WERI-Rb-1 (cell line): ENCODE measurements around the gene ARHGAP26.
A peak's percentile ranks its signal among the peaks of the same experiment; 100 is the strongest.

ENCODE experiments used
- DNase-seq: peaks from one replicate; pipeline ENCODE4 v3.0.0-alpha.2; 2020
- H3K27ac ChIP-seq: fragments of 250-450 bp; sonication (Bioruptor Pico); 2 replicates; pipeline ENCODE4 v1.5.1; 2020; ENCODE audit warnings: mild to moderate bottlenecking, moderate library complexity
- H3K27me3 ChIP-seq: fragments of 250-450 bp; sonication (Bioruptor Pico); 2 replicates; pipeline ENCODE4 v1.5.1; 2021; ENCODE audit warnings: mild to moderate bottlenecking, low read depth, moderate library complexity; ENCODE audit not compliant: insufficient read depth, severe bottlenecking
- H3K36me3 ChIP-seq: fragments of 250-450 bp; sonication (Bioruptor Pico); 2 replicates; pipeline ENCODE4 v1.5.1; 2020; ENCODE audit warnings: mild to moderate bottlenecking, moderate library complexity
- H3K4me3 ChIP-seq: 2 replicates; pipeline ENCODE4 v1.5.1; 2011; ENCODE audit warnings: low read depth, mild to moderate bottlenecking, control low read depth, low read length
- H3K9me3 ChIP-seq: fragments of 250-450 bp; sonication (Bioruptor Pico); 2 replicates; pipeline ENCODE4 v1.5.1; 2021; ENCODE audit warnings: mild to moderate bottlenecking, moderate library complexity; ENCODE audit not compliant: severe bottlenecking
- TF ChIP-seq, protein P1 (sequence below): IDR thresholded peaks from 2 replicates; pipeline ENCODE4 v1.5.1; 2011; ENCODE audit warnings: low read depth, mild to moderate bottlenecking, control low read depth, inconsistent platforms, low read length

Gene ARHGAP26

DNA sequence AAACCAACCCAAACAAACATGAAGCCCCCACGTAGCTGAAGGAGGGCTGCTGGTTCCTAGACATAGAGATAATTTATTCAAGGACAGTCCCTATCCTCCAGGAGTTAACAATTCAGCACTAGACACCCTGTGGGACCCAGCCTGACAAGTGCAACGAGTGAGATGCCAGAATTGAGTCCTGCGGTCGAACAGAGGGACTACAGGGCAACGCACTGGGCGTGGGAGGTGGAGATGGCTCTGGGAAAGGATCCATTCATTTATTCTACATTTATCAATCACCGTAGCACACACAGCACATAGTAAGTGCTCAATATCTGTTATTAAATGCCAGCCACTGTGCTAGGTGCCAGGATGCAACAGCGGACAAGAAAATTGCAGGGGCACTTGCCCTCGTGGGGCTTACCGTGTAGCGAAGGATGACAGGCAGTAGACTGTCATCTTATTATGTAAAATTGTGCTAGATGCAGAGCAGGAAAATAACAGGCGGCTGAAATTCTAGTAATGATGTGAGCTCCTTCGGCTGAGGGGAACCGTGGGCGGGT is 855 bp upstream of the ARHGAP26 start:
- Histone ChIP-seq H3K9me3 (no peaks in the 10 kb centered on the region), H3K36me3 (no peaks in the 10 kb centered on the region), H3K4me3 (peak overlapping the region; percentile 89), H3K27ac (no peak overlapping the region), H3K27me3 (peaks cover 4% of the 10 kb centered on the region)
- TF ChIP-seq, protein P1, sequence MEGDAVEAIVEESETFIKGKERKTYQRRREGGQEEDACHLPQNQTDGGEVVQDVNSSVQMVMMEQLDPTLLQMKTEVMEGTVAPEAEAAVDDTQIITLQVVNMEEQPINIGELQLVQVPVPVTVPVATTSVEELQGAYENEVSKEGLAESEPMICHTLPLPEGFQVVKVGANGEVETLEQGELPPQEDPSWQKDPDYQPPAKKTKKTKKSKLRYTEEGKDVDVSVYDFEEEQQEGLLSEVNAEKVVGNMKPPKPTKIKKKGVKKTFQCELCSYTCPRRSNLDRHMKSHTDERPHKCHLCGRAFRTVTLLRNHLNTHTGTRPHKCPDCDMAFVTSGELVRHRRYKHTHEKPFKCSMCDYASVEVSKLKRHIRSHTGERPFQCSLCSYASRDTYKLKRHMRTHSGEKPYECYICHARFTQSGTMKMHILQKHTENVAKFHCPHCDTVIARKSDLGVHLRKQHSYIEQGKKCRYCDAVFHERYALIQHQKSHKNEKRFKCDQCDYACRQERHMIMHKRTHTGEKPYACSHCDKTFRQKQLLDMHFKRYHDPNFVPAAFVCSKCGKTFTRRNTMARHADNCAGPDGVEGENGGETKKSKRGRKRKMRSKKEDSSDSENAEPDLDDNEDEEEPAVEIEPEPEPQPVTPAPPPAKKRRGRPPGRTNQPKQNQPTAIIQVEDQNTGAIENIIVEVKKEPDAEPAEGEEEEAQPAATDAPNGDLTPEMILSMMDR: no peak
- DNase-seq: peak; percentile 8

DNA sequence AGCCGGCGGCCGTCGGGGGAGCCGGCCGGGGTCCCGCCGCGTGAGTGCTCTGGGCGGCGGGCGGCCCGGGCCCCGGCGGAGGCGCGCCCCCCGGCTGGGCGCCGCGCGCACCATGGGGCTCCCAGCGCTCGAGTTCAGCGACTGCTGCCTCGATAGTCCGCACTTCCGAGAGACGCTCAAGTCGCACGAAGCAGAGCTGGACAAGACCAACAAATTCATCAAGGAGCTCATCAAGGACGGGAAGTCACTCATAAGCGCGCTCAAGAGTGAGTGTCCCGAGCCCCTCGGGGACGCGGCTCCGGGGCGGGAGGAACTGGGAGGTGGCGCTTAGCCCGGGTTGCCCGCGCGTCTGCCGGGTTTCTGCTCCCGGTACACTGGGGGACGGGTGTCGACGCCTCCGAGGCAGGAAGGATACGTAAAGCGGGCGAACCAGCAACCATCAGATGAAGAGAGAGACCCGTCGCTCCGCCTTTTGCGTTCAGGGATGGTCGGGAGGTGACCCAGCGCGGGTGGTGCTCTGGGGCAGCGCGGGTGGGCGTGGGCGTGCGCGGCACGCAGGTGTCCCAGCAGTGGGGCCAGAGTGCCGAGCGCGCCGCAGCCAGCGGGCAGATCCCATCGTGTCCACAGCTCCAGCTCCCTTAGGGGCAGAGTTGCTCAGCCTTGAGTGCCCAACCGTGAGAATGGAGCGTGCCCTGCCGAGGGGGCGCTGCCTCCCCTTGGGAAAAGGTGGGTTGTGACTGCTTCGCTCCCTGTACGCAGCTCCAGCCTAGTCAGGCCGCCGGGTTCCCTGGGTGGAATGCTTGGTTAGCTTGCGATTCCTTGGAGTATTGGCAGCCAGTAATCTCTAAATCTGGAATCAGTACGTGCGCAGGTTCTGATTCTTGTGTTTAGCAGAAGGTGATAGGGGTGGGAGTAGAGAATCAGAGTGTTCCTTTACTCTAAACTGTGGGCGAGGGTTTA is 753 bp downstream of the ARHGAP26 start:
- H3K9me3 ChIP-seq: no peaks in the 10 kb centered on the region
- H3K27ac ChIP-seq: peak overlapping the region; percentile 65
- H3K27me3 ChIP-seq: peaks cover 4% of the 10 kb centered on the region
- peak overlapping the region; percentile 89 for H3K4me3 ChIP-seq
- H3K36me3 ChIP-seq: no peaks in the 10 kb centered on the region
- TF ChIP-seq, protein P1: peak; percentile 26; the same call in 1 of the 2 replicates
- DNase-seq: peak; percentile 49

DNA sequence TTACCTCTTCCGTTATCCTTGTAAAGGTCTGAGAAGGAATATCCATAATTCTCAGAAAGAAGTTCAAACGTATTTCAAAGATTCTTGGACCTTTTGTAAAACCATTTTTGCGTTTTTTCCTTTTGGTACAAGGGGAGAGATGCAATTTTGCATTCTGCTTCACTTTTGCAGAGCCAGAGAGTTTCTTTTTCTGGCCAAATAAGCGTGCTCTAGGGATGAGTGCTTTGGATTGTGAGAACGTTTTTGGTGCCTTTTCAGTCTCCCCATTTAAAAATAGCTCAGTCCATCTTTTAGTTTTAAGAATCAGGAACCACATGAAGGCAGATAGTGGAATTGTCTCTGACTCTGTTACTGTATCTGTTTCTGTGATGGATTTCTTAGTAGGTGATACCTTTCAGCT is 1.5 kb downstream of the ARHGAP26 start:
- Histone ChIP-seq H3K4me3 (peak overlapping the region; percentile 89; the same call in 1 of the 2 replicates), H3K9me3 (no peaks in the 10 kb centered on the region), H3K36me3 (no peaks in the 10 kb centered on the region), H3K27ac (no peak overlapping the region), H3K27me3 (peaks cover 4% of the 10 kb centered on the region)
- TF ChIP-seq, protein P1: no peak
- DNase-seq: no peak

DNA sequence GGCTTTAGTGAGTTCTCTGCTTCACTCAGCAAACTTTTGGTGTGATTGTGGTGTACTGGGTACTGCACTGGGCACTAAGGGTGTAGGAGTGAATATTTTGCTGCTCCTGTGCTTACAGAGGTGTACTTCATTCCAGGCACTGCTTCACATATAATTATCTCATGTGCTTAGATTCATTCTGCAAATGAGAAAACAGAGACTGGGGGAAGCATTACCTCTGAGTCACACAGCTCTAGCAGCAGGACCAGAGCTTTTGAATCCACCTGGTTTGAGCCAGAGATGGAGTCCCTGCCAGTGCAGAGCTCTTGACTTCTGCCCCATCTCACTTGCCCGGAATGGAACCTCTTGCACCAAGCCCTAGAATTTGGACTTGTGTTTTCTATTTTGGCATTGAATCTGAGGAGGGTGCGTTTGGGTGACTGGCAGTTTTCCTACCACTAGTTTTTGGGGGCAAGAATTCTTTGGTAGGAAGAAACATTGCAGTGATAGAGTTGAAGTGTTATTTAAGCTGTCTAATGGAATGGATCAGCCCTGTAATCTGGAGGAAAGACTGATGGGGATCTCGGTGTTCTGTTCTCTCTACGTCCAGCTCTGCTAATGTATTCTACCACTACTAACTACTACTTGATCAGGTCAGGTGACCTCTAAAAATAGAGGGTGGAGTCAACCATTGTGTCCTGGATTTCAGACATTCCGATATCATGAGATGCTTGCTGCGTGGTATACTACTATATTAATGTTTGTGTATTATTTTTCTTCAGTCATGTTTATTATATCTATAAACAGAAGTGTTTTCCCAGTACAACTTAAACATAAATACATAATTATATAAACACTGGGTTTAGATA is 2.5 kb downstream of the ARHGAP26 start:
- no peaks in the 10 kb centered on the region for H3K9me3 ChIP-seq
- no peak overlapping the region for H3K4me3 ChIP-seq
- TF ChIP-seq, protein P1: no peak
- H3K36me3 ChIP-seq: no peaks in the 10 kb centered on the region
- no peak overlapping the region for H3K27ac ChIP-seq
- peaks cover 4% of the 10 kb centered on the region for H3K27me3 ChIP-seq
- no peak for DNase-seq

DNA sequence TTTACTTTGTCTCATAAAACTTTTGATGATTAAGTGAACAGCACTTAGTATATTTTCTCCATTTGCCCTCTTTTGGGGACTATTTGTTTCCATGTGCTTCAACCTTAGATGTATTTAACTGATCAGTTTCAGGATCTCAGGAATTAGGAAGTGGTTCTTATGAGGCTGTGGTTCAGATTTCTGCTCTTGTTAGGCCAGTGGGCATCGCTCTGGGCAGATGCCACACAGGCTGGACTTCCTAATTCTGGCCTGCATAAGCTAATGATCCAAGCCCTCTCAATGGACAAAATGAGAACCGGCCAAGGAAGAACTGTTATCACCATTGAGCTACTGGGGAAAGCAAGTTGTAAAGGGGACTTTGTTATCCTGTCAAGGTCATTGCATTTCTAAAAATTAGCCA is 6.9 kb downstream of the ARHGAP26 start:
- Histone ChIP-seq H3K9me3 (no peaks in the 10 kb centered on the region), H3K4me3 (no peak overlapping the region), H3K36me3 (no peaks in the 10 kb centered on the region), H3K27me3 (no peaks in the 10 kb centered on the region), H3K27ac (no peak overlapping the region)
- no peak for DNase-seq
- TF ChIP-seq, protein P1: no peak
